IMR-90 (cell line): ENCODE measurements around the gene INO80B. TPM values are rescaled to one million over a fixed set of nuclear protein-coding genes. Genes with fewer than 3 reads are reported as not detected.

Source experiments
- ATAC-seq: fragments of 200-7000 bp; cut with Tn5 transposase; 2 replicates; pipeline ENCODE4 v1.9.1; 2020; ENCODE audit warnings: low read depth, mild to moderate bottlenecking, moderate library complexity
- BruUV-seq: library from RNA; stranded (reverse); fragments of 400-500 nt; replicated peaks from 2 replicates; lab custom pipeline; 2021; lab: Mats Ljungman, UMichigan
- CTCF ChIA-PET: fragments of 300-600 bp; formaldehyde crosslinking; extraction: SDS; loops from one replicate; lab custom pipeline; 2021; ENCODE audit warnings: antibody characterized with exemption; lab: Yijun Ruan, JAX
- POLR2A ChIA-PET: fragments of 300-600 bp; sonication (Branson Sonifier 250); formaldehyde crosslinking; loops from one replicate; lab custom pipeline; 2022; ENCODE audit warnings: antibody characterized with exemption; ENCODE audit not compliant: unreplicated experiment; lab: Charles Lee
- DNase-seq: peaks from one replicate; pipeline ENCODE4 v3.0.0; 2013
- H2AFZ ChIP-seq: replicated peaks from 2 replicates; pipeline ENCODE3; 2013; ENCODE audit warnings: low read length, mild to moderate bottlenecking; ENCODE audit not compliant: poor library complexity
- H2AK5ac ChIP-seq: 2 replicates; pipeline ENCODE4 v1.6.1; 2013; ENCODE audit warnings: low read depth, low read length, inconsistent platforms
- H2AK9ac ChIP-seq: replicated peaks from 2 replicates; pipeline ENCODE3; 2013; ENCODE audit warnings: mild to moderate bottlenecking, low read depth, low read length, moderate library complexity; ENCODE audit not compliant: poor library complexity
- H2BK120ac ChIP-seq: 2 replicates; pipeline ENCODE4 v1.6.1; 2013; ENCODE audit warnings: low read depth, low read length, inconsistent platforms
- H2BK15ac ChIP-seq: 3 replicates; pipeline ENCODE4 v1.6.1; 2013; ENCODE audit warnings: low read depth, low read length, inconsistent platforms
- H2BK20ac ChIP-seq: 2 replicates; pipeline ENCODE4 v1.6.1; 2013; ENCODE audit warnings: low read depth, mild to moderate bottlenecking, inconsistent platforms, low read length, moderate library complexity
- H2BK5ac ChIP-seq: 2 replicates; pipeline ENCODE4 v1.6.1; 2013; ENCODE audit warnings: mild to moderate bottlenecking, low read depth, low read length, inconsistent platforms; ENCODE audit not compliant: poor library complexity, severe bottlenecking
- H3K14ac ChIP-seq: replicated peaks from 2 replicates; pipeline ENCODE4 v1.6.1; 2013; ENCODE audit warnings: low read depth, low read length, inconsistent platforms
- H3K18ac ChIP-seq: 2 replicates; pipeline ENCODE4 v1.6.1; 2013; ENCODE audit warnings: low read depth, low read length, control low read depth
- H3K23ac ChIP-seq: 2 replicates; pipeline ENCODE4 v1.6.1; 2013; ENCODE audit warnings: low read depth, low read length, inconsistent platforms
- H3K27ac ChIP-seq: 2 replicates; pipeline ENCODE4 v1.5.1; 2013; ENCODE audit warnings: mild to moderate bottlenecking, control low read depth, low read length; ENCODE audit not compliant: insufficient read depth
- H3K27me3 ChIP-seq: 2 replicates; pipeline ENCODE4 v1.6.1; 2013; ENCODE audit warnings: low read length; ENCODE audit not compliant: control insufficient read depth, insufficient read depth
- H3K36me3 ChIP-seq: 2 replicates; pipeline ENCODE4 v1.6.1; 2013; ENCODE audit warnings: low read length, mixed read lengths; ENCODE audit not compliant: control insufficient read depth, insufficient read depth
- H3K4ac ChIP-seq: 2 replicates; pipeline ENCODE4 v1.6.1; 2013; ENCODE audit warnings: low read depth, low read length, inconsistent platforms
- H3K4me1 ChIP-seq: 2 replicates; pipeline ENCODE4 v1.6.1; 2013; ENCODE audit warnings: low read length, mixed read lengths; ENCODE audit not compliant: control insufficient read depth, insufficient read depth
- H3K4me2 ChIP-seq: 2 replicates; pipeline ENCODE4 v1.6.1; 2013; ENCODE audit warnings: low read depth, mild to moderate bottlenecking, control low read depth, low read length, moderate library complexity
- H3K4me3 ChIP-seq: 2 replicates; pipeline ENCODE4 v1.5.1; 2013; ENCODE audit warnings: low read depth, mild to moderate bottlenecking, control low read depth, low read length, moderate library complexity; ENCODE audit not compliant: insufficient read depth
- H3K56ac ChIP-seq: 2 replicates; pipeline ENCODE4 v1.6.1; 2013; ENCODE audit warnings: low read length, inconsistent platforms; ENCODE audit not compliant: insufficient read depth; ENCODE audit errors: extremely low read depth
- H3K79me1 ChIP-seq, 2 experiments: 2 replicates each; pipeline ENCODE4 v1.6.1; 2013; ENCODE audit warnings: low read length in 2 of 2, inconsistent platforms in 1 of 2, low read depth in 1 of 2
- H3K9ac ChIP-seq: 2 replicates; pipeline ENCODE4 v1.6.1; 2013; ENCODE audit warnings: low read depth, low read length, control low read depth
- H3K9me1 ChIP-seq: 2 replicates; pipeline ENCODE4 v1.6.1; 2013; ENCODE audit warnings: low read length, inconsistent platforms; ENCODE audit not compliant: insufficient read depth
- H3K9me3 ChIP-seq: 2 replicates; pipeline ENCODE4 v1.6.1; 2013; ENCODE audit warnings: low read length; ENCODE audit not compliant: control insufficient read depth, insufficient read depth
- H4K20me1 ChIP-seq: 2 replicates; pipeline ENCODE4 v1.6.1; 2013; ENCODE audit warnings: low read length, inconsistent platforms; ENCODE audit not compliant: insufficient read depth
- H4K5ac ChIP-seq: 2 replicates; pipeline ENCODE4 v1.6.1; 2013; ENCODE audit warnings: mild to moderate bottlenecking, low read depth, low read length, control low read depth
- H4K8ac ChIP-seq, 2 experiments: 2 replicates each; pipeline ENCODE4 v1.6.1; 2013; ENCODE audit warnings: low read depth in 2 of 2, low read length in 2 of 2, control low read depth in 1 of 2, inconsistent platforms in 1 of 2
- H4K91ac ChIP-seq: 2 replicates; pipeline ENCODE4 v1.6.1; 2013; ENCODE audit warnings: low read depth, low read length, inconsistent platforms; ENCODE audit not compliant: insufficient read depth
- BHLHE40 ChIP-seq: fragments of 150-350 bp; IDR thresholded peaks from 2 replicates; pipeline ENCODE4 v1.6.1; 2016; ENCODE audit warnings: mild to moderate bottlenecking, low read depth, low read length
- CEBPB ChIP-seq: IDR thresholded peaks from 2 replicates; pipeline ENCODE4 v1.6.1; 2012; ENCODE audit warnings: low read depth, low read length, improper control_type of control experiment
- CHD1 ChIP-seq: IDR thresholded peaks from 2 replicates; pipeline ENCODE4 v1.6.1; 2012; ENCODE audit warnings: low read depth, low read length, improper control_type of control experiment
- CTCF ChIP-seq: conservative IDR thresholded peaks from 2 replicates; pipeline ENCODE4 v1.5.1; 2012; ENCODE audit warnings: mild to moderate bottlenecking, low read depth, low read length, improper control_type of control experiment
- FOS ChIP-seq: fragments of 150-350 bp; IDR thresholded peaks from 2 replicates; pipeline ENCODE4 v1.6.1; 2016; ENCODE audit warnings: low read depth, low read length
- MAFK ChIP-seq: IDR thresholded peaks from 2 replicates; pipeline ENCODE4 v1.6.1; 2012; ENCODE audit warnings: low read depth, low read length, improper control_type of control experiment
- MXI1 ChIP-seq: IDR thresholded peaks from 2 replicates; pipeline ENCODE4 v1.6.1; 2012; ENCODE audit warnings: low read depth, mild to moderate bottlenecking, low read length, moderate library complexity, borderline replicate concordance
- NFE2L2 ChIP-seq: fragments of 150-350 bp; IDR thresholded peaks from 2 replicates; pipeline ENCODE4 v1.6.1; 2016; ENCODE audit warnings: low read depth, mild to moderate bottlenecking, low read length
- RAD21 ChIP-seq: IDR thresholded peaks from 2 replicates; pipeline ENCODE4 v1.6.1; 2012; ENCODE audit warnings: low read length, improper control_type of control experiment
- RCOR1 ChIP-seq: IDR thresholded peaks from 2 replicates; pipeline ENCODE4 v1.6.1; 2012; ENCODE audit warnings: mild to moderate bottlenecking, low read length, improper control_type of control experiment; ENCODE audit not compliant: insufficient replicate concordance
- RFX5 ChIP-seq: IDR thresholded peaks from 2 replicates; pipeline ENCODE4 v1.8.0; 2012; ENCODE audit warnings: low read depth, mild to moderate bottlenecking, low read length, moderate library complexity
- SMC3 ChIP-seq: fragments of 150-350 bp; IDR thresholded peaks from 2 replicates; pipeline ENCODE4 v1.6.1; 2016; ENCODE audit warnings: low read depth, mild to moderate bottlenecking, antibody characterized with exemption, low read length, moderate library complexity
- USF2 ChIP-seq: fragments of 150-350 bp; IDR thresholded peaks from 2 replicates; pipeline ENCODE4 v1.6.1; 2017; ENCODE audit warnings: mild to moderate bottlenecking, antibody characterized with exemption, low read length, low read depth
- WGBS, 2 experiments: methylation state at CpG; one replicate each; pipeline versions ENCODE4 v1.1.5 to v1.1.7; 2013; ENCODE audit warnings: missing lambda C conversion rate in 2 of 2; ENCODE audit not compliant: insufficient read length in 1 of 2; ENCODE audit errors: extremely low coverage in 2 of 2; 5-methylcytosine and 5-hydroxymethylcytosine counted together
- dilution Hi-C: fragments of 300-500 bp; cut with HindIII; formaldehyde crosslinking; loops from one replicate; pipeline ENCODE4 v1.14.3; 2018; ENCODE audit warnings: low sequenced_read_pairs; ENCODE audit not compliant: unreplicated experiment
- in situ Hi-C: fragments of 300-500 bp; cut with MboI; formaldehyde crosslinking; loops from 3 replicates; pipeline ENCODE4 v1.14.3; 2019; ENCODE audit warnings: low sequenced_read_pairs, inconsistent platforms, mixed read lengths
- intact Hi-C: fragments of 100-400 bp; cut with micrococcal nuclease; formaldehyde crosslinking; loops from 2 replicates; pipeline ENCODE4 v1.10.0; 2022
- polyA plus RNA-seq, 3 experiments: library from polyadenylated mRNA; depleted of rRNA; stranded (reverse); fragments of >200 nt; gene quantifications; 2 replicates each; pipeline ENCODE4 v1.2.3, GENCODE V29; 2012; ENCODE audit warnings: low replicate concordance in 1 of 3
- total RNA-seq: library from RNA; depleted of rRNA; stranded (reverse); fragments of >200 nt; gene quantifications from 2 replicates; pipeline ENCODE4 v1.2.3, GENCODE V29; 2012
- TF ChIP-seq, protein P1 (sequence below): fragments of 150-350 bp; IDR thresholded peaks from 2 replicates; pipeline ENCODE4 v1.6.1; 2016; ENCODE audit warnings: low read depth, mild to moderate bottlenecking, low read length, moderate library complexity, borderline replicate concordance

The INO80B gene
- total and polyA plus RNA-seq, 2 of the 4 experiments (the other 2 are of a cell fraction) = 4.5 to 10.5 TPM

DNA sequence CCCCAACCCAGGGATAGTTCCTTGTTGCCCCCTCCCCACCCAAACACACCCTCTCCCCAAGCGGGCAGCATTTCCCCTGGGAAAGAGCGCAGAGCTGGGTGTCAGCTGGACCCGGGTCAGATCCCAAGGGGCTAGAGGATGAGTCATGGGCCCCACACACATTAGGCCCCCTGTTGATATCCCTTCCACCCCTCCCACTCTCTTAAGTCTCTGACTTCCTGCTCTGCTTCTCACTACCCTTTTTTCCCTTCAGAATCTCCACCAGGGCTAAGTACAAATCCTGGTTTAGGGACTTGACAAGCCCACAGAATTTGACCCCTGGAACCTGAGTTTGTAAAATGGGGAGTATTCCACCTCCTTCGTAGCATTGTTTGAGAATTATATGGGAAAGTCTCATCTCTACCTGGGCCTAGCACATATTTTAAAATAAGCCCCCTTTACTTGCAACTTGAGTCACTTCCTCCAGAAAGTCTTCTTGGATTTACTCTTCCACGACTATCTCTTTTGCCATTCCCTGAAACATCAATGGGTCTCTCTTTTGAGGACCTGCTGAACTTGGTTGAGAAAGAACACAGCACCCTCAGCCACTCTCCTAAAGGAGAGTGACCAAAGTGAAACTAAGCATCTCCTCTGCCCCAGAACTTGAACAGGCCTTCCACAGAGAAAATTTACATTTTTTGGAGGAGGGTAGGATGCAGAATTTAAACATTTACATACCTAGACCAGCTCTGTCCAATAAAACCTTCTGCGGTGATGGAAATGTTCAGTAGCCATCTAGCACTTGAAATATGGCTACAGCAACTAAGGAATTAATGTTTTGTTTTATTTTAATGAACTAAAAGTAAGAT, 17.8 kb upstream of the INO80B start:
- Histone ChIP-seq H4K20me1 (0 out of 2 replicates have a peak, but pooled peaks cover 3% of the 10 kb centered on the region), H2AFZ (no peak overlapping the region), H2BK20ac (no peak overlapping the region), H3K23ac (no peak overlapping the region), H3K9ac (no peak overlapping the region), H3K14ac (0 out of 2 replicates have a peak overlapping the region, but pooled peaks have one; percentile 7), H3K18ac (no peak overlapping the region), H2BK120ac (no peak overlapping the region), H3K4ac (peak overlapping the region; percentile 5; the same call in 1 of the 2 replicates), H3K79me1 (peaks cover 23 to 52% of the 10 kb centered on the region in 2 experiments), H4K5ac (no peak overlapping the region), H3K36me3 (peaks cover 4% of the 10 kb centered on the region), H3K4me1 (peaks cover 23% of the 10 kb centered on the region), H3K27ac (no peak overlapping the region), H2AK9ac (no peak overlapping the region), H3K4me3 (no peak overlapping the region), H2BK5ac (no peak overlapping the region), H3K4me2 (peak overlapping the region; percentile 55), H3K9me3 (no peaks in the 10 kb centered on the region), H3K9me1 (peaks cover 21% of the 10 kb centered on the region), H4K91ac (no peak overlapping the region), H2BK15ac (no peak overlapping the region), H2AK5ac (no peak overlapping the region), H3K27me3 (no peaks in the 10 kb centered on the region), H4K8ac (no peak overlapping the region), H3K56ac (no peak overlapping the region)
- in situ Hi-C loops (no loop called here), dilution Hi-C loops (no loop called here), intact Hi-C loops (no loop called here)
- DNase-seq (no peak), ATAC-seq (no peak)
- no TSS peak for BruUV-seq
- 52% methylated on average over 3 of the region's 6 CpGs; no CpG with 5 or more reads in 1 of the 2 experiments for WGBS, 2 experiments
- no peak for TF ChIP-seq RFX5
- TF ChIP-seq MXI1 = no peak
- TF ChIP-seq NFE2L2 = no peak
- no peak for TF ChIP-seq FOS
- TF ChIP-seq SMC3 = no peak
- TF ChIP-seq BHLHE40 = no peak
- TF ChIP-seq CEBPB = no peak
- no peak for TF ChIP-seq CTCF
- TF ChIP-seq RCOR1 = no peak
- TF ChIP-seq CHD1 = no peak
- no peak for TF ChIP-seq RAD21
- no peak for TF ChIP-seq MAFK
- TF ChIP-seq, protein P1, sequence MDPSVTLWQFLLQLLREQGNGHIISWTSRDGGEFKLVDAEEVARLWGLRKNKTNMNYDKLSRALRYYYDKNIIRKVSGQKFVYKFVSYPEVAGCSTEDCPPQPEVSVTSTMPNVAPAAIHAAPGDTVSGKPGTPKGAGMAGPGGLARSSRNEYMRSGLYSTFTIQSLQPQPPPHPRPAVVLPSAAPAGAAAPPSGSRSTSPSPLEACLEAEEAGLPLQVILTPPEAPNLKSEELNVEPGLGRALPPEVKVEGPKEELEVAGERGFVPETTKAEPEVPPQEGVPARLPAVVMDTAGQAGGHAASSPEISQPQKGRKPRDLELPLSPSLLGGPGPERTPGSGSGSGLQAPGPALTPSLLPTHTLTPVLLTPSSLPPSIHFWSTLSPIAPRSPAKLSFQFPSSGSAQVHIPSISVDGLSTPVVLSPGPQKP = no peak
- no peak for TF ChIP-seq USF2
- ChIA-PET POLR2A (no interaction called here), CTCF (no interaction called here)
